Mesodermal cell (in vitro differentiated cells): ENCODE data around the gene LAMA4.
A peak's percentile ranks its signal among the peaks of the same experiment; 100 is the strongest.
"Not testable (repeated sequence)": the region's sequence is repeated elsewhere in the genome, so short reads cannot be mapped to it uniquely, and the experiment has no call there.

Experiments
- H3K27ac ChIP-seq: 2 replicates; pipeline ENCODE4 v1.7.0; 2013; ENCODE audit warnings: mild to moderate bottlenecking, low read depth, low read length, moderate library complexity; ENCODE audit not compliant: severe bottlenecking
- H3K36me3 ChIP-seq: 2 replicates; pipeline ENCODE4 v1.7.1; 2013; ENCODE audit warnings: mild to moderate bottlenecking, low read length, moderate library complexity; ENCODE audit not compliant: control insufficient read depth, insufficient read depth
- H3K4me1 ChIP-seq: one replicate; pipeline ENCODE4 v1.7.1; 2013; ENCODE audit warnings: mild to moderate bottlenecking, low read length; ENCODE audit not compliant: insufficient read depth, control insufficient read depth, poor library complexity, severe bottlenecking
- H3K4me3 ChIP-seq: 2 replicates; pipeline ENCODE4 v1.7.0; 2013; ENCODE audit warnings: low read length, control low read depth, mild to moderate bottlenecking; ENCODE audit not compliant: insufficient read depth, poor library complexity, severe bottlenecking; ENCODE audit errors: extremely low read depth
- H3K9me3 ChIP-seq: 2 replicates; pipeline ENCODE4 v1.7.1; 2013; ENCODE audit warnings: mild to moderate bottlenecking, low read length, moderate library complexity; ENCODE audit not compliant: control insufficient read depth
- WGBS, 2 experiments: methylation state at CpG; one replicate each; pipeline ENCODE4 v1.1.5; 2013; ENCODE audit warnings: missing lambda C conversion rate in 2 of 2; ENCODE audit not compliant: insufficient coverage in 2 of 2; 5-methylcytosine and 5-hydroxymethylcytosine counted together

LAMA4 gene

DNA sequence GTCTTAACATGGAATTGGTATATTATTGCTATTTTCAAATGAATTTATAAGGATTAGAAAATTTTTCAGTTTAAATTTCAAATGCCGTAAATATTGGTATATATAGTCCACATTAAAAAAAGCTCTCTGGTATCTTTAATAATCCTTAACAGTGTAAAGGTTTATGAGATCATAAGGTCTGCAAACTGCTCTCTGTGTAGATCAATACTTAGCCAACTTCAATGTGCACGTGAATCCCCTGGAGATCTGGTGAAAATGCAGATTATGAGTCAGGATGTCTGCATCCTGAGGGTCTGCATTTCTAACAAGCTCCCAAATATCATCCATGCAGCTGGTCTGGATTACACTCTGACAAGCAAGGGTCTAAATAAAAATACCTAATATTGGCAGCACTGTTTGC, 43.5 kb downstream of the LAMA4 start:
- H3K4me3 ChIP-seq: no peak overlapping the region
- no peaks in the 10 kb centered on the region for H3K36me3 ChIP-seq
- peaks cover 20% of the 10 kb centered on the region for H3K4me1 ChIP-seq
- 90% methylated on average over 1 of the region's 2 CpGs; no CpG with 5 or more reads in 1 of the 2 experiments for WGBS, 2 experiments
- no peaks in the 10 kb centered on the region for H3K9me3 ChIP-seq
- H3K27ac ChIP-seq: no peak overlapping the region

DNA sequence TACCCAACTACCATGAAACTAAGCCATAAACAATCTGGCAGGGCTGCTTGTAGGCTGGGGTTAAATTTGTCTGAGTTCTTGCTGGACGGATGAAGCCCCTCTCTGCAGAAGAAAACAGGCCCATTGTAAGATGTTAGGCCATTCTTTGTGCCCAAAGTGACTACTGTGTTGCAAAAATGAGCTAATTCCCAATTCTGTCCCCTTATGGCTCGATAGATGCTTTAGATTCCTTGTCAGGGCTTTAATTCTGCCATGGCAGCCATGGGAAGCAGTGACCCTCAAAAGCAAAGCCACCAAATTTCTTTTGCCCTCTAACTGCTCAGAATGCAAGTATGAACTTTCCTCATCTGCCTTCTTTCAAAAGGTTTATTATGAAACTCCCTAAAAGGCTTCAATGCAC, 45.2 kb downstream of the LAMA4 start:
- H3K9me3 ChIP-seq: no peaks in the 10 kb centered on the region
- no peaks in the 10 kb centered on the region for H3K36me3 ChIP-seq
- H3K27ac ChIP-seq: no peak overlapping the region
- no peak overlapping the region for H3K4me3 ChIP-seq
- H3K4me1 ChIP-seq: peaks cover 14% of the 10 kb centered on the region
- WGBS, 2 experiments: 86 to 89% methylated on average over 1 to 2 of the region's 2 CpGs

DNA sequence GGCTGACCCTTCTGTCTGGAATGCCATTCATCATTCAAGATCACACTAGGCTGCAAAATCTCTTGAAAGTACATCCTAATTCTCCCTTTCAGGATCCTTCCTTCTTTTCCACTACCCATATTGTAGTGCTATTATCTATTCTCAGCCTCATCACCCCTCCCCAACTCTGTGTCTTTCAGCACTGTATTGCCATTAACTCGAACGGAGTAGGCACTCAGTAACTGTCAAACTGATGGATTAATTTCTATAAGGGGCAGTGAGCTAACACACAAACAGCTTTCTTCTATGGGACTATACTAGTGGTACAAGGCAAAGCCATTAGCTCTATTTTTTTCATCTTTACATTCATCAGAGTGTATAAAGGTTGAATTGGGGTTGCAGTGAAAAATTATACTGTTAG, 46.6 kb downstream of the LAMA4 start:
- Histone ChIP-seq H3K9me3 (no peaks in the 10 kb centered on the region), H3K36me3 (no peaks in the 10 kb centered on the region), H3K27ac (no peak overlapping the region), H3K4me3 (no peak overlapping the region), H3K4me1 (peaks cover 25% of the 10 kb centered on the region)
- no CpG with 5 or more reads among the region's 2 CpGs for WGBS, 2 experiments

DNA sequence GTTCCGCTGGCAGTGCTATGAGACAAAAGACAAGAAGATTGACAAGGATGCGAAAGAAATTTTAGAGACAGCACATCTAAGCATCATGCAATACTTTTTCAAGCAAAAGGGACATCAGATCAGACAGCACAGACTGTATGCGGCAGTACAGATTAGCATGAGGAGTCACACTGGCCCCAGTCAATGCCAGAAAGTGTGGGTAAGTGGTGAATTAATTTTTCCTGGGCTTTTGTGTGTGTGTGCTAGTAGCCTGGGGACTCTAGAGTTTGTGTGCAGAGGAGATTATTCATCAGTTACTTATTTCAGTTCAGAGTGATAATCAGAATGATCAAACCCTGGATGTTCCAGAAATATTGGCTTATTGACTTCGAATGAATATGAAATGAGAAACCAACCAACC, 47.2 kb downstream of the LAMA4 start:
- no peak overlapping the region for H3K27ac ChIP-seq
- H3K4me3 ChIP-seq: no peak overlapping the region
- no peaks in the 10 kb centered on the region for H3K36me3 ChIP-seq
- 100% methylated on average over 2 to 3 of the region's 4 CpGs for WGBS, 2 experiments
- H3K4me1 ChIP-seq: peaks cover 28% of the 10 kb centered on the region
- no peaks in the 10 kb centered on the region for H3K9me3 ChIP-seq

DNA sequence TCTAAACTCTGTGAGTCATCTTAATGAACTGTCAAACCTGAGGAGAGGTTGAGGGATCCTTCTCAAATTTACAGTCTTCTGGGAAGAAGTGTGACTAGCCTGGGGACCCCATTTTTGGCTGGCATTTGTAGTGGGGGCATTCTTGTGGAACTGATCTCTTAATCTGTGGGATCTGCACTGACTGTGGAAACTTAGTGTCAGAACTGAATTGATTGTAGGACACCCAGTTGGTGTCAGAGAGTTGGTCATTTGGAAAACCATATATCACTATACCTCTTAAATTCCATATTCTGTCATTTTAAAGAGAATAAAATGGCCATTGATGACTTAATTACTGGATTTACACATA, 48.3 kb downstream of the LAMA4 start:
- Histone ChIP-seq H3K4me1 (peaks cover 28% of the 10 kb centered on the region), H3K36me3 (no peaks in the 10 kb centered on the region), H3K4me3 (no peak overlapping the region), H3K9me3 (no peaks in the 10 kb centered on the region), H3K27ac (no peak overlapping the region)

DNA sequence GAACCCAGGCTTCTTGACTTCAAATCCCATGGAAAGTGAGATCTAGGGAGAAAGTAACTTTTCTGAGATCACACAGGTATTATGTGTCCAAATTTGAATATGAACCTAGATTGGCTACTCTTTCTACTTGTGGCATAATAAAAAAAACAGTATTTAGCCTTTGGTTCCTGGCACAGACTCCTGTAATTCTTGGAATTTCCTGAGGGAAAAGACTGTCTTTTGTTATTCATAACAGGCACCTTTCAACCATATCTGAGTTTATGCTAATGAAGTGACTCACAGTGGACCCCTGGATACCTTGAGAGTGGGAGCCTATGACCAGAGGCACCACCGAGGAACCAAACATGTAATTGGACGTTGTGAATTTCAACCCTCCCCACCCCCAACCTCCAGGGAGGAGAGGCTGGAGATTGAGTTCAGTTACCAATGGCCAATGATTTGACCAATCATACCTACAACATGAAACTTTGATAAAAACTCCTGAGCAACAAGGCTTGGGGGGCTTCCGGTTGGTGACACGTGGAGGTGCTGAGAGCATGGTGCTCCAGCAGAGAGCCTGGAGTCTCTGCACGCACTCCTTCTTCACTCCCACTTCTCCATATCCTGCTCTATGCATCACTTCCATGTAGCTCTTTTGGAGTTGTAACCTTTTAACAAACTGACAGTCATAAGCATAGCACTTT, 48.8 kb downstream of the LAMA4 start:
- Histone ChIP-seq H3K4me1 (peaks cover 28% of the 10 kb centered on the region), H3K9me3 (no peaks in the 10 kb centered on the region), H3K27ac (no peak overlapping the region), H3K4me3 (no peak overlapping the region), H3K36me3 (no peaks in the 10 kb centered on the region)
- WGBS, 2 experiments: 92 to 97% methylated on average over 3 of the region's 5 CpGs

DNA sequence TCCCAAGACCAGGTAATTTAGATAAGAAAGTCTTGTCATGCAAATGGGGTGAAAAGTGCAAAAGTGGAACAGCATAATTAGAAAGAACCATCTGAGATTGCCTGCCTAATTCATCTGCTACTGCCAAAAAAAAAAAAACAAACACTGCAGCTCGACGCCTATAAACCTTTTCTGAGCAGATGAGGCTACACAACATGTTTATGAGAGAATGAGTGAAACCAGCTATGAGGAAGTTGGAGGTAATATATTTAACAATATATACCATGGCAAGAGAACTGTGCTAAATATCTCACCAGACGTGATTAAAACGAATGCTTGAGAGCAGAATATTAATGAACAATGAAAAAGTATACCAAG, 50.0 kb downstream of the LAMA4 start:
- WGBS, 2 experiments: 100% methylated on average over 1 of the region's 4 CpGs; no CpG with 5 or more reads in 1 of the 2 experiments
- Histone ChIP-seq H3K4me3 (no peak overlapping the region), H3K27ac (no peak overlapping the region), H3K36me3 (no peaks in the 10 kb centered on the region), H3K4me1 (peaks cover 28% of the 10 kb centered on the region), H3K9me3 (no peaks in the 10 kb centered on the region)

DNA sequence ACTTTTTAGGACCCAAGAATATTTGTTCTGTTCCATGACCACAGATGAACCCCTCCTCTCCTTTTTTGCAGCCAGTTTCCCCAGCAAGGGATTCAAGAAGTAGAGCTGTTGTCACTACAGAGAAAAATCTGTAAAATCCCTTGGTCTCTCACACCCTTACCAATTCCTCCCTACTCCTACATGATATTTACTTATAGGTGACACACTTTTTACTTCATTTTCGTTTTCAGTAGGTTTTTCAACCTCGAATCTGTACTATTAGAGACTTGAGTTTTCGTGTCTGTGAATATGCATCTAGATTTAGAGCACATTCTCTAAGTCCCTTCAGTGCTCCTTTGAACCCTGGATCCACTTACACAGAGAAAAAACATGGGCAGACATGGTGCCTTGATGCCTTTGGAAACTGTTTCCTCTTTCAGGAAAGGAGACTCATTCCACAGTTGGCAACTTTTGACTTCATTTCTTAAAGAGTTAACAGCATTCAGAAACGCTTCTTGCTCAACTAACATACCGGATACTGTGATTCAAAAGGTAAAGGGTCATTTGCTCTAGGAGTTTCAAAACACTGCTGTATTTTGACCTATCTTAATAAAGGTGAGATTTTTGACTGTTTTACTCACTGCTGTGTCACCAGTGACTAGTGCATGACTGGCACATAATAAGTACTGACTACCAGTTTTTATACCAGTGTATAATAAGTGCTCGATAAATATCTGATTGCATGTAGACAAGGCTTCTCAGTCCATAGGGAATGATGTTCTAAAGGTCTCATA, 50.6 kb downstream of the LAMA4 start:
- 100% methylated on average over 2 of the region's 6 CpGs; no CpG with 5 or more reads in 1 of the 2 experiments for WGBS, 2 experiments
- Histone ChIP-seq H3K27ac (no peak overlapping the region), H3K36me3 (no peaks in the 10 kb centered on the region), H3K4me1 (peaks cover 28% of the 10 kb centered on the region), H3K4me3 (no peak overlapping the region), H3K9me3 (no peaks in the 10 kb centered on the region)

DNA sequence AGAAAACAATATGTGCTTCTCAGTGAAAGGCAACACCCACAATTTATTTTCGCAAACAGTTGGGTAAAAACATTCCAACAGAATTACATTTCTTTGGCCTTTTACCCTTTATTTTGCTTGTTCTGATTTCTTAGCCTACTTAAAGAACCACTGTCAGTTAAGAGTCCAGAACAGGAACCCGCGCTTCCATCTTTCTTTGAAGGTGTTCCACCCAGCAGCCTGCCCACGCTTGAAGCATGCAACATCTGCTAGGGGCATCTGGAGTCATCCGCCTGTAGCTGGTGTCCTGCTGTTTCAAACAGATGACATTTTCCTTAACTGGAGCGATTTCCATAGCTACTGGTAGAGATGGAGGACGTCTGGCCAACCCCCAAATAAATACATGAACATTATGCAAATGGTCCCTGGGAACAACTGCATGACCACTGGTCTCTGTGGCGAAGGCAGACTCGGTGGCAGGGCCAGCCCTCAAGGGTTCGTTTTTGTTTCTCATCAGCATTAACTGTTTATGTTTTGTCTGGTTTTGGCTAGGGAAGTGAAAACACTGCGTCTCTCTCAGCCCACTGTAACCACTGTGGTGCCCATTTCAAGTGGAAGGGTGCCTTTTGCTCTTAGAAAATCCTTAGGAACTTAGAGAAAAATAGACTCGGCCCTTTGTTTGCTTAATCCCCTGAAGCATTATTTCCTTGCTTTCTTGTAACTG, 51.6 kb downstream of the LAMA4 start:
- H3K9me3 ChIP-seq: no peaks in the 10 kb centered on the region
- peak overlapping the region; percentile 36 for H3K27ac ChIP-seq
- H3K36me3 ChIP-seq: no peaks in the 10 kb centered on the region
- peaks cover 28% of the 10 kb centered on the region for H3K4me1 ChIP-seq
- no peak overlapping the region for H3K4me3 ChIP-seq
- WGBS, 2 experiments: 86 to 89% methylated on average over 8 to 10 of the region's 12 CpGs

DNA sequence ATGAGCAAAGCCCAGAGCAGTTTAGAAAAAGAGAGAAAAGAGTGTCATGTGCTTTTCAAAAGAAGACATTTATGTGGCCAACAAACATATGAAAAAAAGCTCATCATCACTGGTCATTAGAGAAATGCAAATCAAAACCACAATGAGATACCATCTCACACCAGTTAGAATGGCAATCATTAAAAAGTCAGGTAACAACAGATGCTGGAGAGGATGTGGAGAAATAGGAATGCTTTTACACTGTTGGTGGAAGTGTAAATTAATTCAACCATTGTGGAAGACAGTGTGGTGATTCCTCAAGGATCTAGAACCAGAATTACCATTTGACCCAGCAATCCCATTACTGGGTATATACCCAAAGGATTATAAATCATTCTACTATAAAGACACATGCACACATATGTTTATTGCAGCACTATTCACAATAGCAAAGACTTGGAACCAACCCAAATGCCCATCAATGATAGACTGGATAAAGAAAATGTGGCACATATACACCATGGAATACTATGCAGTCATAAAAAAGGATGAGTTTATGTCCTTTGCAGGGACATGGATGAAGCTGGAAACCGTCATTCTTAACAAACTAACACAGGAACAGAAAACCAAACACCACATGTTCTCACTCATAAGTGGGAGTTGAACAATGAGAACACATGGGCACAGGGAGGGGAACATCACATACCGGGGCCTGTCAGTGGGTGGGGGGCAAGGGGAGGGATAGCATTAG, 54.0 kb downstream of the LAMA4 start:
- H3K27ac ChIP-seq, H3K4me3 ChIP-seq, H3K36me3 ChIP-seq, H3K9me3 ChIP-seq: not testable (repeated sequence)
- WGBS, 2 experiments: 86% methylated on average over 1 of the region's 2 CpGs; no CpG with 5 or more reads in 1 of the 2 experiments
- peaks cover 18% of the 10 kb centered on the region for H3K4me1 ChIP-seq
